IMR-90 (cell line): ENCODE measurements around the gene GDNF. TPM values are rescaled to one million over a fixed set of nuclear protein-coding genes. Genes with fewer than 3 reads are reported as not detected.
A peak's percentile ranks its signal among the peaks of the same experiment; 100 is the strongest.

ENCODE experiments used
- ATAC-seq: fragments of 200-7000 bp; cut with Tn5 transposase; 2 replicates; pipeline ENCODE4 v1.9.1; 2020; ENCODE audit warnings: low read depth, mild to moderate bottlenecking, moderate library complexity
- BruUV-seq: library from RNA; stranded (reverse); fragments of 400-500 nt; replicated peaks from 2 replicates; lab custom pipeline; 2021; lab: Mats Ljungman, UMichigan
- CTCF ChIA-PET: fragments of 300-600 bp; formaldehyde crosslinking; extraction: SDS; loops from one replicate; lab custom pipeline; 2021; ENCODE audit warnings: antibody characterized with exemption; lab: Yijun Ruan, JAX
- POLR2A ChIA-PET: fragments of 300-600 bp; sonication (Branson Sonifier 250); formaldehyde crosslinking; loops from one replicate; lab custom pipeline; 2022; ENCODE audit warnings: antibody characterized with exemption; ENCODE audit not compliant: unreplicated experiment; lab: Charles Lee
- DNase-seq: peaks from one replicate; pipeline ENCODE4 v3.0.0; 2013
- H2AFZ ChIP-seq: replicated peaks from 2 replicates; pipeline ENCODE3; 2013; ENCODE audit warnings: low read length, mild to moderate bottlenecking; ENCODE audit not compliant: poor library complexity
- H2AK5ac ChIP-seq: 2 replicates; pipeline ENCODE4 v1.6.1; 2013; ENCODE audit warnings: low read depth, low read length, inconsistent platforms
- H2AK9ac ChIP-seq: replicated peaks from 2 replicates; pipeline ENCODE3; 2013; ENCODE audit warnings: mild to moderate bottlenecking, low read depth, low read length, moderate library complexity; ENCODE audit not compliant: poor library complexity
- H2BK120ac ChIP-seq: 2 replicates; pipeline ENCODE4 v1.6.1; 2013; ENCODE audit warnings: low read depth, low read length, inconsistent platforms
- H2BK15ac ChIP-seq: 3 replicates; pipeline ENCODE4 v1.6.1; 2013; ENCODE audit warnings: low read depth, low read length, inconsistent platforms
- H2BK20ac ChIP-seq: 2 replicates; pipeline ENCODE4 v1.6.1; 2013; ENCODE audit warnings: low read depth, mild to moderate bottlenecking, inconsistent platforms, low read length, moderate library complexity
- H2BK5ac ChIP-seq: 2 replicates; pipeline ENCODE4 v1.6.1; 2013; ENCODE audit warnings: mild to moderate bottlenecking, low read depth, low read length, inconsistent platforms; ENCODE audit not compliant: poor library complexity, severe bottlenecking
- H3K14ac ChIP-seq: replicated peaks from 2 replicates; pipeline ENCODE4 v1.6.1; 2013; ENCODE audit warnings: low read depth, low read length, inconsistent platforms
- H3K18ac ChIP-seq: 2 replicates; pipeline ENCODE4 v1.6.1; 2013; ENCODE audit warnings: low read depth, low read length, control low read depth
- H3K23ac ChIP-seq: 2 replicates; pipeline ENCODE4 v1.6.1; 2013; ENCODE audit warnings: low read depth, low read length, inconsistent platforms
- H3K27ac ChIP-seq: 2 replicates; pipeline ENCODE4 v1.5.1; 2013; ENCODE audit warnings: mild to moderate bottlenecking, control low read depth, low read length; ENCODE audit not compliant: insufficient read depth
- H3K27me3 ChIP-seq: 2 replicates; pipeline ENCODE4 v1.6.1; 2013; ENCODE audit warnings: low read length; ENCODE audit not compliant: control insufficient read depth, insufficient read depth
- H3K36me3 ChIP-seq: 2 replicates; pipeline ENCODE4 v1.6.1; 2013; ENCODE audit warnings: low read length, mixed read lengths; ENCODE audit not compliant: control insufficient read depth, insufficient read depth
- H3K4ac ChIP-seq: 2 replicates; pipeline ENCODE4 v1.6.1; 2013; ENCODE audit warnings: low read depth, low read length, inconsistent platforms
- H3K4me1 ChIP-seq: 2 replicates; pipeline ENCODE4 v1.6.1; 2013; ENCODE audit warnings: low read length, mixed read lengths; ENCODE audit not compliant: control insufficient read depth, insufficient read depth
- H3K4me2 ChIP-seq: 2 replicates; pipeline ENCODE4 v1.6.1; 2013; ENCODE audit warnings: low read depth, mild to moderate bottlenecking, control low read depth, low read length, moderate library complexity
- H3K4me3 ChIP-seq: 2 replicates; pipeline ENCODE4 v1.5.1; 2013; ENCODE audit warnings: low read depth, mild to moderate bottlenecking, control low read depth, low read length, moderate library complexity; ENCODE audit not compliant: insufficient read depth
- H3K56ac ChIP-seq: 2 replicates; pipeline ENCODE4 v1.6.1; 2013; ENCODE audit warnings: low read length, inconsistent platforms; ENCODE audit not compliant: insufficient read depth; ENCODE audit errors: extremely low read depth
- H3K79me1 ChIP-seq, 2 experiments: 2 replicates each; pipeline ENCODE4 v1.6.1; 2013; ENCODE audit warnings: low read length in 2 of 2, inconsistent platforms in 1 of 2, low read depth in 1 of 2
- H3K9ac ChIP-seq: 2 replicates; pipeline ENCODE4 v1.6.1; 2013; ENCODE audit warnings: low read depth, low read length, control low read depth
- H3K9me1 ChIP-seq: 2 replicates; pipeline ENCODE4 v1.6.1; 2013; ENCODE audit warnings: low read length, inconsistent platforms; ENCODE audit not compliant: insufficient read depth
- H3K9me3 ChIP-seq: 2 replicates; pipeline ENCODE4 v1.6.1; 2013; ENCODE audit warnings: low read length; ENCODE audit not compliant: control insufficient read depth, insufficient read depth
- H4K20me1 ChIP-seq: 2 replicates; pipeline ENCODE4 v1.6.1; 2013; ENCODE audit warnings: low read length, inconsistent platforms; ENCODE audit not compliant: insufficient read depth
- H4K5ac ChIP-seq: 2 replicates; pipeline ENCODE4 v1.6.1; 2013; ENCODE audit warnings: mild to moderate bottlenecking, low read depth, low read length, control low read depth
- H4K8ac ChIP-seq, 2 experiments: 2 replicates each; pipeline ENCODE4 v1.6.1; 2013; ENCODE audit warnings: low read depth in 2 of 2, low read length in 2 of 2, control low read depth in 1 of 2, inconsistent platforms in 1 of 2
- H4K91ac ChIP-seq: 2 replicates; pipeline ENCODE4 v1.6.1; 2013; ENCODE audit warnings: low read depth, low read length, inconsistent platforms; ENCODE audit not compliant: insufficient read depth
- BHLHE40 ChIP-seq: fragments of 150-350 bp; IDR thresholded peaks from 2 replicates; pipeline ENCODE4 v1.6.1; 2016; ENCODE audit warnings: mild to moderate bottlenecking, low read depth, low read length
- CEBPB ChIP-seq: IDR thresholded peaks from 2 replicates; pipeline ENCODE4 v1.6.1; 2012; ENCODE audit warnings: low read depth, low read length, improper control_type of control experiment
- CHD1 ChIP-seq: IDR thresholded peaks from 2 replicates; pipeline ENCODE4 v1.6.1; 2012; ENCODE audit warnings: low read depth, low read length, improper control_type of control experiment
- FOS ChIP-seq: fragments of 150-350 bp; IDR thresholded peaks from 2 replicates; pipeline ENCODE4 v1.6.1; 2016; ENCODE audit warnings: low read depth, low read length
- MAFK ChIP-seq: IDR thresholded peaks from 2 replicates; pipeline ENCODE4 v1.6.1; 2012; ENCODE audit warnings: low read depth, low read length, improper control_type of control experiment
- MAZ ChIP-seq: IDR thresholded peaks from 2 replicates; pipeline ENCODE4 v1.6.1; 2012; ENCODE audit warnings: low read depth, mild to moderate bottlenecking, low read length, improper control_type of control experiment, moderate library complexity, borderline replicate concordance
- MXI1 ChIP-seq: IDR thresholded peaks from 2 replicates; pipeline ENCODE4 v1.6.1; 2012; ENCODE audit warnings: low read depth, mild to moderate bottlenecking, low read length, moderate library complexity, borderline replicate concordance
- NFE2L2 ChIP-seq: fragments of 150-350 bp; IDR thresholded peaks from 2 replicates; pipeline ENCODE4 v1.6.1; 2016; ENCODE audit warnings: low read depth, mild to moderate bottlenecking, low read length
- RCOR1 ChIP-seq: IDR thresholded peaks from 2 replicates; pipeline ENCODE4 v1.6.1; 2012; ENCODE audit warnings: mild to moderate bottlenecking, low read length, improper control_type of control experiment; ENCODE audit not compliant: insufficient replicate concordance
- RFX5 ChIP-seq: IDR thresholded peaks from 2 replicates; pipeline ENCODE4 v1.8.0; 2012; ENCODE audit warnings: low read depth, mild to moderate bottlenecking, low read length, moderate library complexity
- WGBS, 2 experiments: methylation state at CpG; one replicate each; pipeline versions ENCODE4 v1.1.5 to v1.1.7; 2013; ENCODE audit warnings: missing lambda C conversion rate in 2 of 2; ENCODE audit not compliant: insufficient read length in 1 of 2; ENCODE audit errors: extremely low coverage in 2 of 2; 5-methylcytosine and 5-hydroxymethylcytosine counted together
- dilution Hi-C: fragments of 300-500 bp; cut with HindIII; formaldehyde crosslinking; loops from one replicate; pipeline ENCODE4 v1.14.3; 2018; ENCODE audit warnings: low sequenced_read_pairs; ENCODE audit not compliant: unreplicated experiment
- in situ Hi-C: fragments of 300-500 bp; cut with MboI; formaldehyde crosslinking; loops from 3 replicates; pipeline ENCODE4 v1.14.3; 2019; ENCODE audit warnings: low sequenced_read_pairs, inconsistent platforms, mixed read lengths
- intact Hi-C: fragments of 100-400 bp; cut with micrococcal nuclease; formaldehyde crosslinking; loops from 2 replicates; pipeline ENCODE4 v1.10.0; 2022
- polyA plus RNA-seq, 3 experiments: library from polyadenylated mRNA; depleted of rRNA; stranded (reverse); fragments of >200 nt; gene quantifications; 2 replicates each; pipeline ENCODE4 v1.2.3, GENCODE V29; 2012; ENCODE audit warnings: low replicate concordance in 1 of 3
- total RNA-seq: library from RNA; depleted of rRNA; stranded (reverse); fragments of >200 nt; gene quantifications from 2 replicates; pipeline ENCODE4 v1.2.3, GENCODE V29; 2012
- TF ChIP-seq, protein P1 (sequence below): fragments of 150-350 bp; IDR thresholded peaks from 2 replicates; pipeline ENCODE4 v1.6.1; 2017; ENCODE audit warnings: mild to moderate bottlenecking, antibody characterized with exemption, low read length, low read depth
- TF ChIP-seq, protein P2 (sequence below): fragments of 150-350 bp; IDR thresholded peaks from 2 replicates; pipeline ENCODE4 v1.6.1; 2016; ENCODE audit warnings: low read depth, mild to moderate bottlenecking, low read length, moderate library complexity, borderline replicate concordance

The GDNF gene
- total and polyA plus RNA-seq, 2 of the 4 experiments (the other 2 are of a cell fraction), result 0.18 to 0.82 TPM

DNA sequence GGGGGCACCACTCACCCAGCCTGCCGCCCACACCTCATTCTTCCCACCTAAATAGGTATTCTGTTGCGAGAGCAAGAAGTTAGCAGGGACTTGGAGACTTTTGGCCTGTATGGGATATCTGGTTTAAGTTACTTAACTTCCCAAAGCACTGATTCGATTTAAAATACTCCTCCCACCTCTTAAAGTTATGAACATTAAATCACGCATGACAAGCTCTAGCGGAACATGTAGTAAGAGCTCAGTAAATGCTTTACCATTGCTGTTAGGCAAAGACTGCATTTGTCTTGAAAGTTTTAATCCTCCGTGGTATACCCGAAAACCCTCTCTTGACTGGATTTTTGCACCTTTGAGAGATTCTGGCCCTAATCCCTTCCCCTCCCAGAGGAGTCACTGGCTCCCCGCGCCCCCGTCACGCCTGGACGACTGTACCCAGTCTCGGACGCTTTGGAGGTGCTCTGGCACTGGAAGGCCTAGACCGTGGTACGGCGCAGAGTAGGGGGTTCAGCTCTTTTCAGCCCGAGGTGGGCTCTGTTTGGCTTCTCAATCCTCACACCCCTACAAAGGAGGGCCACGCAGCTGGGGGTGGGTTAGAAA is 4.4 kb downstream of the GDNF start (continued):
- TF ChIP-seq NFE2L2, result no peak

DNA sequence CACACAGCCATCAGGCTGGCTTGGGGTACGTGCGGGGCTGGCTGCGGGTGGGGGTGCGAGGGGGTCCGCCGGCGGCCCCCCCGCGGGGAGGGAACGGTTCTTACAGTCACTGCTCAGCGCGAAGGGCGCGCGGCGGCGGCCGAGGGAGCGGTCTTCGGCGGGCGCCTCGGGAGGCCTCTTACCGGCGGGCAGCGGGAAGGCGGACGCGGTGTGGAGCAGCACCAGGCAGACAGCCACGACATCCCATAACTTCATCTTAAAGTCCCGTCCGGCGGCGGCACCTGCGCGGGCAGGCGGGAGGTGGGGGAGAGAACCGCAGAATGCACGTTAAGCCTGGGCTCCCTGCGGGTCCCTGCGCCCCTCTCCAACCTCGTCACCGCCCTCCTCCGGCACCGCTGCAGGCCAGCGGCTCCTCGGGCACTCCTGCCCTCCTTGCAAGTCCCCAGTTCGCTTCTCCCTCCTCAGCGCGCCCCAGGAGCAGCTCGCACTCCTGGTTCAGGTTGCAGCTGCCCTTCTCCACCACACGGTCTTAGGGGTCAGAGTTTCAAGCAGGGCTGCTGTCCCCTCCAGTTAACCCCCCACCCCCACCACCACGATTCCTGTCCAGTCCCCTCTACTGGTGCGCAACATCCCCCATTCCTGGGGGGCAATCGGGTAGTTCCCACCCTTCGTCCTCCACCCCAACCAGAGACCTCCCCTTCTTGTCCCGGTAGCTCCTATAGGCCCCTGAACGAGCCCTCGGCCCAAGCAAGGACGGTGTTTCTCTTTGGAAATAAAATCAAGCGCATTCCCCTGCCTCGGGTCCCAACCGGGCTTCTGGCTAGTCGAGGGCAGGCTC is 5.1 kb downstream of the GDNF start:
- in situ Hi-C loops (loop anchor here (5.0 kb wide), 1 partner anchor 358 kb away; no protein-coding TSS in a partner anchor), intact Hi-C loops (loop anchor here (5.0 to 10.0 kb wide), 3 partner anchors 62 to 220 kb away; no protein-coding TSS in a partner anchor), dilution Hi-C loops (no loop called here)
- no TSS peak for BruUV-seq
- Histone ChIP-seq H3K36me3 (no peaks in the 10 kb centered on the region), H2BK120ac (peak overlapping the region; percentile 17; the same call in 1 of the 2 replicates), H3K27me3 (peaks cover 16% of the 10 kb centered on the region; the same call in 1 of the 2 replicates), H2BK5ac (no peak overlapping the region), H3K56ac (no peak overlapping the region), H3K23ac (no peak overlapping the region), H3K4me2 (no peak overlapping the region; the same call in 1 of the 2 replicates), H2AK9ac (no peak overlapping the region), H3K9me3 (no peaks in the 10 kb centered on the region), H3K4me1 (peaks cover 6% of the 10 kb centered on the region; the same call in 1 of the 2 replicates), H3K4ac (no peak overlapping the region), H3K9me1 (peaks cover 4% of the 10 kb centered on the region; the same call in 1 of the 2 replicates), H4K5ac (no peak overlapping the region; the same call in 1 of the 2 replicates), H2AFZ (peak overlapping the region; percentile 33), H4K91ac (no peak overlapping the region), H3K27ac (no peak overlapping the region), H3K79me1 (0 out of 4 replicates have a peak, but pooled peaks cover 0 to 5% of the 10 kb centered on the region in 2 experiments), H3K9ac (no peak overlapping the region), H3K18ac (no peak overlapping the region), H4K8ac (no peak overlapping the region), H4K20me1 (peaks cover 9% of the 10 kb centered on the region; the same call in 1 of the 2 replicates), H3K14ac (no peak overlapping the region), H2BK20ac (no peak overlapping the region), H3K4me3 (no peak overlapping the region), H2AK5ac (no peak overlapping the region), H2BK15ac (no peak overlapping the region)
- POLR2A ChIA-PET, result no interaction called here
- CTCF ChIA-PET, result no interaction called here
- ATAC-seq (no peak), DNase-seq (no peak)
- 25% methylated on average over 22 of the region's 64 CpGs; no CpG with 5 or more reads in 1 of the 2 experiments for whole genome bisulfite sequencing, 2 experiments
- TF ChIP-seq, protein P1, sequence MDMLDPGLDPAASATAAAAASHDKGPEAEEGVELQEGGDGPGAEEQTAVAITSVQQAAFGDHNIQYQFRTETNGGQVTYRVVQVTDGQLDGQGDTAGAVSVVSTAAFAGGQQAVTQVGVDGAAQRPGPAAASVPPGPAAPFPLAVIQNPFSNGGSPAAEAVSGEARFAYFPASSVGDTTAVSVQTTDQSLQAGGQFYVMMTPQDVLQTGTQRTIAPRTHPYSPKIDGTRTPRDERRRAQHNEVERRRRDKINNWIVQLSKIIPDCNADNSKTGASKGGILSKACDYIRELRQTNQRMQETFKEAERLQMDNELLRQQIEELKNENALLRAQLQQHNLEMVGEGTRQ, result no peak
- TF ChIP-seq, protein P2, sequence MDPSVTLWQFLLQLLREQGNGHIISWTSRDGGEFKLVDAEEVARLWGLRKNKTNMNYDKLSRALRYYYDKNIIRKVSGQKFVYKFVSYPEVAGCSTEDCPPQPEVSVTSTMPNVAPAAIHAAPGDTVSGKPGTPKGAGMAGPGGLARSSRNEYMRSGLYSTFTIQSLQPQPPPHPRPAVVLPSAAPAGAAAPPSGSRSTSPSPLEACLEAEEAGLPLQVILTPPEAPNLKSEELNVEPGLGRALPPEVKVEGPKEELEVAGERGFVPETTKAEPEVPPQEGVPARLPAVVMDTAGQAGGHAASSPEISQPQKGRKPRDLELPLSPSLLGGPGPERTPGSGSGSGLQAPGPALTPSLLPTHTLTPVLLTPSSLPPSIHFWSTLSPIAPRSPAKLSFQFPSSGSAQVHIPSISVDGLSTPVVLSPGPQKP, result no peak
- TF ChIP-seq CHD1, result no peak
- no peak for TF ChIP-seq RCOR1
- TF ChIP-seq MAFK, result no peak
- TF ChIP-seq RFX5, result no peak
- no peak for TF ChIP-seq CEBPB
- TF ChIP-seq MXI1, result no peak
- TF ChIP-seq MAZ, result no peak
- TF ChIP-seq FOS, result no peak
- no peak for TF ChIP-seq BHLHE40
